GM18909 (cell line): ENCODE measurements around the gene LY86.

Experiments
- ATAC-seq: cut with Tn5 transposase; IDR thresholded peaks from one replicate; pipeline ENCODE4 v1.9.1; 2021; ENCODE audit warnings: mild to moderate bottlenecking; ENCODE audit not compliant: unreplicated experiment, poor library complexity

LY86 gene

GRCh38 chr6:6619021-6619794, 30.7 kb downstream of the LY86 start:
- ATAC-seq = no peak

DNA sequence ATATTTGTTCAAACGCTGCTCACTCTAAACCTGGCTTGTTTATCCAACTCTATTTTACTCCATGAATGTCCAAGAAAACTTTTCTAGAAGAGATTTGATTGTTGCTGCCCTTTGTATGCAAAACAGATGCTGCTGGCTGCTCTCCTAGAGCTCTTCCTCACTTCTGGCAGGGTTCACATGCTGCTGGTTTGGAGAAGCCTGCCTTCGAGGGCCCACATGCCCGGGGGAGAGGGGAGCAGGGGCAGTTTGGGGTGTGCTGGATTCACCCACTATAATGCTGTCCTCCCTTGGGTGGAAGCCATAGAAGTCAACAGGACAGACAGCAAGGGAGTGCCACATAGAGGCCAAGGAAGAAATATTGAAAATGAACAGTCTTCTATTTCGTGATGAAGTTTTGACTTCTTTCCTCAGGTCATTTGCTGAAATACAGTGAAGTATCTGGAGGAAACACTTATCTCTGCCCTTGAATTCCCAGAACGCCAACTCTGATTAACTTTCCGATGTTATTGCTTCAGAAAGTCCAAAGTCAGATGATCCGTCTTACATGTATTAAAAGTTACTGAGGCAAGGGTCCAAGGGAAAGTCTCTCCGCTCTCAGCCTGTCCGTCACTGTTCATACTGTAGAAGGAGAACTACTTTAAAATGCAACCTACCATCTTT, 32.4 kb downstream of the LY86 start:
- no peak for ATAC-seq

DNA sequence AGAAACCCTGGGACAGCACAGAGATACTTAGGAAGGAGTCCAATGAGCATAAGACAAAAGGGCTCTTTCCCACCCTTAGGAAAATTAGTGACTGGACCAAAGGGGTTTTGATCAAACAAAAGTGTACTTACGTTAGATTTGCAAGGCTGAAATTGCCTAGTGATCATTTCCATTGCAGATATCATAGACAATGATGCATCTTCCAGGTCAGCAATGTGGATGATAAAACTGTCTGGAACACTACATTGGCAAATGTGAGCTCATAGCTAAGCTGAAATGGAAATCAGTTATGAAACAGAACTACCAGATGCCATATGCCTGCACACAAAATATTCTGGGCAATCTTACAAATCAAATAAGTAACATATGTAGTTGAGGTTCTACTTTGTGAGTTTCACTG, 34.0 kb downstream of the LY86 start:
- no peak for ATAC-seq

- ATAC-seq = no peak
Observed at GRCh38 chr6:6623553-6623952, 35.0 kb downstream of the LY86 start.

GRCh38 chr6:6624269-6624990, 35.9 kb downstream of the LY86 start:
- no peak for ATAC-seq

DNA sequence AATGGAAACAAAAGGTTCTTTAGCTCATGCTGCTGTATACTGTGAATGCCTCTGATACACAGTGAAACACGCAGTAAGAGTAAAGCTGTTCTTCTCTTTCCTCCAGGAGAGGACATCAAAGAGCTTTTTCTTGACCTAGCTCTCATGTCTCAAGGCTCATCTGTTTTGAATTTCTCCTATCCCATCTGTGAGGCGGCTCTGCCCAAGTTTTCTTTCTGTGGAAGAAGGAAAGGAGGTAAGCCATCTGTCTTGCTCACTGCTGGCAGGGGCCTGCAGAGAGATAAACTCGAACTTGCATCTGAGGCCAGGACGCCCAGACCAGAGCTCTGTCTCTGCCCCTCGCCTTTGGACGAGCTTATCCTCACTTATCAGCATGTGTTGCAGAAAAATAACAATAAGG, 37.7 kb downstream of the LY86 start:
- no peak for ATAC-seq

- no peak for ATAC-seq
Observed at GRCh38 chr6:6629402-6629801, 40.9 kb downstream of the LY86 start.

- no peak for ATAC-seq
Observed at GRCh38 chr6:6631053-6631452, 42.5 kb downstream of the LY86 start.

DNA sequence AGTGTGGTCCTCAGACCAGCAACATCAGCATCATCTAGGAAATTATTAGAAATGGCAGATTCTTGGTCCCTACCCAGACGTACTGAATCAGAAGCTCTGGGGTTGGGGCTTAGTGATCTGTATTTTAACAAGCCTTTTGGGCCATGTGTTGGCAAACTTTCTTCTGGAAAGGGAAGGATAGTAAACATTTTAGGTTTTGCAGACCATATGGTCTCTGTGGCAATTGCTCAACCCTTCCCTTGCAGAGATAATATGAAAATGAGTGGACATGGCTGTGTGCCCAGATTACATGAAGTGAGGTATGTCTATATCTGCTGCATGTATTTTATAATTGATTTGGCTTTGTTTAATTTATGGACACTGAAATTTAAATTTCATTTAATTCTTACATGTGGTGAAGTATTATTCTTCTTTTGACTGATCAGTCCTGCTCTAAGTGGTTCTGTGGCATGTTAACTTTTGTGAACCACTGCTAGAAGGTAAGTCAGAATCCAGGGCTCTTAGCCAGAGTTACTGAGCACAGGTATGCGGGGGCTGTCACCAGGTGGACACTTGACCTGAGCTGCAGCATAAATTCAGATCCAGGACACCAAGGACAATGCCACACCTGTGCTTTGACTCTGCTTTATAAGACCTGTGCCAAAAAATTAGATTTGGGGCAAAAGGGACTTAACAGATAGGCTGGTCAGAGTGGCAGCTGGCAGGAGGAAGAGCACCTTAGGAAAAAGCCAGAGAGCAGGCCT, 43.2 kb downstream of the LY86 start:
- ATAC-seq = no peak

DNA sequence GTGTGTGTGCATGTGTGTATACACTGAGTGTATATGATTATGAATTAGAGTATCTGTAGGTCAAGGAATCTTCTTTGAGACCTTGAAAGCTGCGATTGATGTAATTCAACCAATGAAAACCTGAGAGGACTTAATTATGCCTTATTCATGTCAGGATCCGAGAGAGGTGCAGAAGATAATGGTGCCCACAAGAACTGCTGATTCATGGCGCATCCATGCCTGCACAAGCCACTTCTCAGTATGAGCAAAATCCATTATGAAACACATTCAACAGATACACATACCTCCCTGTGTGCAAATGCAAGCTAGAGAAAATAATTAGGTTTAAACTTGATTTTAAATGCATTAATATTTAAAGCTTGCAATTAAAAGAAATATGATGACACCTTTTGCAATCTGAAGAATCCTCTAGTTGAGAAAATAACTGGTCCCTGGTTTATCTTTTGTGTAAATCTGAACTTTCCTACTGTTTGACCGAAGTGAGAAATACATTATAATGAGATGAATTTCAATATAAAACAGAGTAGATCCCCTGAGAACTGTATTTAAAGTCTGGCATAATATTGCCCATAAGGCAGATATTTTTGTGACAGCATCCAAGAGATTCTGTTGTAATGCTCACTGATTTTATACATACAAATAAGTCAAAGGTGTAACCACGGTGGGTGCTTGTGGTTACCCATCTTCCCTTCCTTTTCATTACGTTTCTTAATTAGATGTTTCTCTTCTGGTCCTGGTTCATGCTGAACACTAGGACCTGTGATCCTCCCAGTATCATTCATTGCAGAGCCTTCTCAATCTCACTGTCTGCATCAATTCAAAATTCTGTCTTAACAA, 45.6 kb downstream of the LY86 start:
- ATAC-seq = no peak

DNA sequence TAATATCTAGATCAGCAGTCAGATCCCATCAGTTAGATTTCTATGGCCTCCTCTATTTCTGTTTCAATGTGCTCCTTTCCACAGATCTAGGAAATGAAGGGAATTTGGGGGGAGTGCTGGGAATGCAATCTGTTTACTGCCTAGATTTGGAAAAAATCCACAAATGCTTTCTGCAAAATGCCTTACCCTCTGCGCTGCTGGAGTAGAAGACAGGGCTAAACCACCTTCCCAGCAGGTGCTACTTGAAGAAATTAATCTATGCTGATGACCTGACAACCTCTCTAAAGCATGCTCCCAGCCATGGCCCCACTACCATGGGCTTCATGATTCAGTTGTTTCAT, 46.2 kb downstream of the LY86 start:
- ATAC-seq = no peak

- peak; percentile 52 for ATAC-seq
Observed at GRCh38 chr6:6635291-6635690, 46.8 kb downstream of the LY86 start.

DNA sequence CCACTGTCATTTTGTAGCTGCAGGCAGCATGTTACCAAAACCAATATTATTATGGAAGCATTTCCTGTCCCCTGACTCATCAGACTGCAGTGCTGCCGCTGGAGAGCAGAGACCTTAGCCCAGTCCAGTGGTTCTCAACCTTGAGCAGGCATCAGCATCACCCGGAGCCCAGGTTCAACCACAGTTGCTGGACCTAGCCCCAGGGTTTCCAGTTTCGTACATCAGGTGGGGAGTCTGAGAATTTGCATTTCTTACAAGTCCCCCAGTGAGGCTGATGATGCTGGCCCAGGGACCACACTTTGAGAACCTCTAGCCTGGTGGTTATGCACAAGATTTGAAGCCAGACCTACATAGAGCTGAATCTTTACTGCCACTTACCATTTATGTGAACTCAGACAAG, 47.3 kb downstream of the LY86 start:
- peak; percentile 70 for ATAC-seq

DNA sequence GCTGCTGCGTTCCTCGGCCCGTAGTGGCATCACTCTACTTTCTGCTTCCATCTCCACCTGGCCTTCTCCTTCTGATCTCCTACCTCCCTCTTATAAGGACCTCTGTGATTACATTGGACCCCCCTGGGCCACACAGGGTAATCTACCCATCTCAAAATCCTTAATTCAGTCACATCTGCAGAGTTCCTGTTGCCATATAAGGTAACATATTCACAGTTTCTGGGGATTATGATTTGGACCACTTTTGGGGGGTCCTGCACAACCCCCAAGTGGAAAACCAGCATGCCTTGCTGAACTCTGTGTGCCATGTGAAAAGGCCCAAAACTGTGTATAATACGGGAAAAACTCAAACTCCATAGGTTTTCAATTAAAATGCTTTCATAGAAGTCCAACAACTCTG, 51.1 kb downstream of the LY86 start:
- no peak for ATAC-seq

DNA sequence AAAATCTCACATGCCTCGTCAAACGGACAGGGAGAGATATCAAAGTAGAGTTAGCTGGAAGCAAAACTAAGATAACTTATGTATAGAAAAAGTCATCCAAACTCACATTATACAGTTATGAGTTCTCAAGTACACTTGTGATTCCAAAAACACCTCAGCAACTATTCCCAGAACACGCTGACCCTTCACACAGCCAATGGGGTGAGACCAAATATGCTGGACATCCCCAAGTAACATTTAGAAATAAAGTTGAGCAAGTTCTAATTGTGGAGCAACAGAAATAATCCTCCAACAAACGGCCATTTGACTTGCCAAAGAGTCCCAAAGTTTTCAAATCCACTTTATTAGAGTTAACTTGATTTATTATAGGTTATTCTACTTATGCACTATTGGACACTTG, 52.4 kb downstream of the LY86 start:
- ATAC-seq = no peak

GRCh38 chr6:6643398-6643797, 54.9 kb downstream of the LY86 start:
- peak; percentile 90 for ATAC-seq

DNA sequence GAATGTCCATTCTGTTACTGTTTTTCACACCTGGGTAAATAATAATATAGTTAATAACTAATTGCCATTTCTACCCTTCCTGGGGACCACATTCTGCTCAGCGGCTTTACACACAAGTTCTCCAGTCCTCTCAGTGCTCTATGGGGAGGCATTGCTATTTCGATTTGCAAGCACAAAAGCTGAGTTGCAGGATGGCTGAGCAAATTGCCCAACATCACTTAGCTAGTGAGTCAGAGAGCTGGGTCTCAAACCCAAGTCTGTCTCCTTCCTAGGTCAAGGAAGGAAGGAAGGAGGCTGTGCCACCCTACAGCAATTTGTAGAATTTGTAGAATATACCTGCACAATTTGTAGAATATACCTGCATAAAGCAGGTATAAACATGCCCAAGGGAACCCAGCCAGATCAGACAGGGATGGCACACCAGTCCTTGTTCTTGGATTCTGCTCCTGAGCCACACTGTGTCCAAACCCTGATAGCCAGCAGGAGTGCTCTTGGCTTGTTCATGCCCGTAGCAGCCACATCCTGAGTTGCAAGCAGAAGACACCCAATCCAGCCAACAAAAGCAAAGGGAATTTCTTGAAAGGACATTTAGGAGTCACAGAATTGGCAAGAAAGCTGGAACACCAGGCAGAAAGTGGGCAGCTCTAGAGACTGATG, 56.9 kb downstream of the LY86 start:
- no peak for ATAC-seq

DNA sequence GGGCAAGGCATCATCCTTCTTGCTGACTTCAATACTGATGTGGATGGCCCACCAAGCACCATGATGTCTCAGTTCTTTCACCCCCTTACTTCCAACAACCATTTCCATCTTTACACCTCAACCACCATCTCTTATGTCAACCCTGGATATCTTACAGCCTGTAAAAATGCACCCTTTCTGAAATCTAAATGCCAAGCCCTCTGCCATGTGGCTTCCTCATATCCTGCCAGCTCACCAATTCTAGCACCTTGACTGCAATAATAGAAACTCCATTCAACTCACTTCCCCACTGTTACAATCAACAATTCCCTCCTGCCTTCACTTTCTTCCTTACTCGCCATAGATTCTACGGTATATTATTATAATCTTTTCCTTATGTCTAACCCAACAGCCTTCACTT, 57.9 kb downstream of the LY86 start:
- ATAC-seq = no peak

GRCh38 chr6:6646859-6647258, 58.3 kb downstream of the LY86 start:
- ATAC-seq = no peak
